Measurements from ENCODE around the gene DDX10. TPM values are rescaled to one million over a fixed set of nuclear protein-coding genes. Genes with fewer than 3 reads are reported as not detected.

Gene DDX10
- total and polyA plus RNA-seq, 2 experiments from 2014 or later: 32.4 to 37.8 TPM

GRCh38 chr11:108727665-108728064, 62.8 kb downstream of the DDX10 start:
- DNase-seq (ENCODE audit: low spot score) (no peak), ATAC-seq (no peak)
- H2AFZ ChIP-seq: no peak overlapping the region
- Mint-ChIP-seq H3K27me3 (ENCODE audit: insufficient read depth, low read depth, poor library complexity) (no peaks in the 10 kb centered on the region), H3K4me1 (peaks cover 2% of the 10 kb centered on the region; the same call in 2 of the 3 replicates), H3K4me3 (no peak overlapping the region), H3K36me3 (ENCODE audit: low read depth) (peaks cover 13% of the 10 kb centered on the region), H3K9me3 (no peaks in the 10 kb centered on the region; the same call in 2 of the 3 replicates), H3K27ac (peak overlapping the region; percentile 51)
- no peak overlapping the region for H3K27ac ChIP-seq (ENCODE audit: low read depth)
- no peak overlapping the region for H3K4me2 ChIP-seq
- H3K4me1 ChIP-seq (ENCODE audit: insufficient read depth): no peaks in the 10 kb centered on the region
- no peak overlapping the region for H3K4me3 ChIP-seq
- H3K36me3 ChIP-seq (ENCODE audit: insufficient read depth): no peaks in the 10 kb centered on the region
- H3F3A ChIP-seq (replicated peaks; ENCODE audit: low read depth): no peaks in the 10 kb centered on the region
- TF ChIP-seq STAT1 (IDR thresholded peaks at IDR 0.05; ENCODE audit: unreplicated experiment): no peak
- TF ChIP-seq NANOG (IDR thresholded peaks at IDR 0.05; ENCODE audit: borderline replicate concordance): no peak
- TF ChIP-seq, protein P1, sequence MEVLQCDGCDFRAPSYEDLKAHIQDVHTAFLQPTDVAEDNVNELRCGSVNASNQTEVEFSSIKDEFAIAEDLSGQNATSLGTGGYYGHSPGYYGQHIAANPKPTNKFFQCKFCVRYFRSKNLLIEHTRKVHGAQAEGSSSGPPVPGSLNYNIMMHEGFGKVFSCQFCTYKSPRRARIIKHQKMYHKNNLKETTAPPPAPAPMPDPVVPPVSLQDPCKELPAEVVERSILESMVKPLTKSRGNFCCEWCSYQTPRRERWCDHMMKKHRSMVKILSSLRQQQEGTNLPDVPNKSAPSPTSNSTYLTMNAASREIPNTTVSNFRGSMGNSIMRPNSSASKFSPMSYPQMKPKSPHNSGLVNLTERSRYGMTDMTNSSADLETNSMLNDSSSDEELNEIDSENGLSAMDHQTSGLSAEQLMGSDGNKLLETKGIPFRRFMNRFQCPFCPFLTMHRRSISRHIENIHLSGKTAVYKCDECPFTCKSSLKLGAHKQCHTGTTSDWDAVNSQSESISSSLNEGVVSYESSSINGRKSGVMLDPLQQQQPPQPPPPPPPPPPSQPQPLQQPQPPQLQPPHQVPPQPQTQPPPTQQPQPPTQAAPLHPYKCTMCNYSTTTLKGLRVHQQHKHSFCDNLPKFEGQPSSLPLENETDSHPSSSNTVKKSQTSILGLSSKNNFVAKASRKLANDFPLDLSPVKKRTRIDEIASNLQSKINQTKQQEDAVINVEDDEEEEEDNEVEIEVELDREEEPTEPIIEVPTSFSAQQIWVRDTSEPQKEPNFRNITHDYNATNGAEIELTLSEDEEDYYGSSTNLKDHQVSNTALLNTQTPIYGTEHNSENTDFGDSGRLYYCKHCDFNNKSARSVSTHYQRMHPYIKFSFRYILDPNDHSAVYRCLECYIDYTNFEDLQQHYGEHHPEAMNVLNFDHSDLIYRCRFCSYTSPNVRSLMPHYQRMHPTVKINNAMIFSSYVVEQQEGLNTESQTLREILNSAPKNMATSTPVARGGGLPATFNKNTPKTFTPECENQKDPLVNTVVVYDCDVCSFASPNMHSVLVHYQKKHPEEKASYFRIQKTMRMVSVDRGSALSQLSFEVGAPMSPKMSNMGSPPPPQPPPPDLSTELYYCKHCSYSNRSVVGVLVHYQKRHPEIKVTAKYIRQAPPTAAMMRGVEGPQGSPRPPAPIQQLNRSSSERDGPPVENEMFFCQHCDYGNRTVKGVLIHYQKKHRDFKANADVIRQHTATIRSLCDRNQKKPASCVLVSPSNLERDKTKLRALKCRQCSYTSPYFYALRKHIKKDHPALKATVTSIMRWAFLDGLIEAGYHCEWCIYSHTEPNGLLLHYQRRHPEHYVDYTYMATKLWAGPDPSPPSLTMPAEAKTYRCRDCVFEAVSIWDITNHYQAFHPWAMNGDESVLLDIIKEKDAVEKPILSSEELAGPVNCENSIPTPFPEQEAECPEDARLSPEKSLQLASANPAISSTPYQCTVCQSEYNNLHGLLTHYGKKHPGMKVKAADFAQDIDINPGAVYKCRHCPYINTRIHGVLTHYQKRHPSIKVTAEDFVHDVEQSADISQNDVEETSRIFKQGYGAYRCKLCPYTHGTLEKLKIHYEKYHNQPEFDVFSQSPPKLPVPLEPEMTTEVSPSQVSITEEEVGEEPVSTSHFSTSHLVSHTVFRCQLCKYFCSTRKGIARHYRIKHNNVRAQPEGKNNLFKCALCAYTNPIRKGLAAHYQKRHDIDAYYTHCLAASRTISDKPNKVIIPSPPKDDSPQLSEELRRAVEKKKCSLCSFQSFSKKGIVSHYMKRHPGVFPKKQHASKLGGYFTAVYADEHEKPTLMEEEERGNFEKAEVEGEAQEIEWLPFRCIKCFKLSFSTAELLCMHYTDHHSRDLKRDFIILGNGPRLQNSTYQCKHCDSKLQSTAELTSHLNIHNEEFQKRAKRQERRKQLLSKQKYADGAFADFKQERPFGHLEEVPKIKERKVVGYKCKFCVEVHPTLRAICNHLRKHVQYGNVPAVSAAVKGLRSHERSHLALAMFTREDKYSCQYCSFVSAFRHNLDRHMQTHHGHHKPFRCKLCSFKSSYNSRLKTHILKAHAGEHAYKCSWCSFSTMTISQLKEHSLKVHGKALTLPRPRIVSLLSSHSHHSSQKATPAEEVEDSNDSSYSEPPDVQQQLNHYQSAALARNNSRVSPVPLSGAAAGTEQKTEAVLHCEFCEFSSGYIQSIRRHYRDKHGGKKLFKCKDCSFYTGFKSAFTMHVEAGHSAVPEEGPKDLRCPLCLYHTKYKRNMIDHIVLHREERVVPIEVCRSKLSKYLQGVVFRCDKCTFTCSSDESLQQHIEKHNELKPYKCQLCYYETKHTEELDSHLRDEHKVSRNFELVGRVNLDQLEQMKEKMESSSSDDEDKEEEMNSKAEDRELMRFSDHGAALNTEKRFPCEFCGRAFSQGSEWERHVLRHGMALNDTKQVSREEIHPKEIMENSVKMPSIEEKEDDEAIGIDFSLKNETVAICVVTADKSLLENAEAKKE (CRISPR knock-in tag; IDR thresholded peaks at IDR 0.05): no peak
- TF ChIP-seq CTCF (conservative IDR thresholded peaks at IDR 0.05; ENCODE audit: low read depth in 2 of 2): no peak
- no peak for TF ChIP-seq ETS1 (IDR thresholded peaks at IDR 0.05)
- no peak for TF ChIP-seq EZH2phosphoT487 (IDR thresholded peaks at IDR 0.05; ENCODE audit: unreplicated experiment)
- TF ChIP-seq POLR2AphosphoS5 (IDR thresholded peaks at IDR 0.05; ENCODE audit: low read depth): no peak
- no peak for TF ChIP-seq CREB1 (CRISPR knock-in tag; IDR thresholded peaks at IDR 0.05; ENCODE audit: low read depth)
- no peaks in the 10 kb centered on the region for H3K27me3 ChIP-seq (ENCODE audit: insufficient read depth)
- no peaks in the 10 kb centered on the region for H3K9me2 ChIP-seq (ENCODE audit: insufficient read depth)
- H4K20me1 ChIP-seq (replicated peaks; ENCODE audit: insufficient read depth): no peaks in the 10 kb centered on the region; the same call in 1 of the 2 replicates
- H3K79me2 ChIP-seq (replicated peaks; ENCODE audit: insufficient read depth): peaks cover 31% of the 10 kb centered on the region
